Liver (tissue), 9 donors: ENCODE measurements around the gene MRPL52. TPM values are rescaled to one million over a fixed set of nuclear protein-coding genes. Genes with fewer than 3 reads are reported as not detected.

Source experiments
- DNase-seq: peaks from one replicate; pipeline ENCODE4 v3.0.0-alpha.2; 2017; ENCODE audit warnings: low spot score
- H3K27ac ChIP-seq, 2 donors: one replicate each; pipeline ENCODE4 v1.7.0; 2013; ENCODE audit warnings: inconsistent platforms in 2 of 2, low read length in 2 of 2, control low read depth in 1 of 2, low read depth in 1 of 2, mild to moderate bottlenecking in 1 of 2
- H3K27me3 ChIP-seq, 4 donors: one replicate each; pipeline versions ENCODE4 v1.6.1 to v1.7.0; 2013; ENCODE audit warnings: low read length in 3 of 4, inconsistent platforms in 1 of 4, mild to moderate bottlenecking in 1 of 4, moderate library complexity in 1 of 4; ENCODE audit not compliant: control insufficient read depth in 4 of 4, insufficient read depth in 4 of 4
- H3K36me3 ChIP-seq, 4 donors: one replicate each; pipeline versions ENCODE4 v1.6.1 to v1.7.0; 2013; ENCODE audit warnings: low read length in 3 of 4, mild to moderate bottlenecking in 3 of 4, low read depth in 1 of 4, moderate library complexity in 1 of 4; ENCODE audit not compliant: control insufficient read depth in 4 of 4, insufficient read depth in 3 of 4
- H3K4me1 ChIP-seq, 4 donors: one replicate each; pipeline versions ENCODE4 v1.6.1 to v1.7.0; 2013; ENCODE audit warnings: low read length in 3 of 4, mild to moderate bottlenecking in 3 of 4, moderate library complexity in 1 of 4; ENCODE audit not compliant: control insufficient read depth in 4 of 4, insufficient read depth in 4 of 4
- H3K4me3 ChIP-seq, 3 donors: one replicate each; pipeline versions ENCODE4 v1.6.1 to v1.7.0; 2013; ENCODE audit warnings: low read length in 3 of 3, control low read depth in 1 of 3, low read depth in 1 of 3, mild to moderate bottlenecking in 1 of 3
- H3K9ac ChIP-seq, 2 donors: one replicate each; pipeline ENCODE4 v1.7.0; 2013; ENCODE audit warnings: low read length in 2 of 2, mild to moderate bottlenecking in 2 of 2, moderate library complexity in 2 of 2, control low read depth in 1 of 2, low read depth in 1 of 2
- H3K9me3 ChIP-seq, 4 donors: one replicate each; pipeline versions ENCODE4 v1.6.1 to v1.7.0; 2013; ENCODE audit warnings: low read length in 3 of 4; ENCODE audit not compliant: control insufficient read depth in 4 of 4
- EGR1 ChIP-seq, 2 donors: IDR thresholded peaks; 2 replicates each; pipeline ENCODE4 v1.6.1; 2016 to 2018; ENCODE audit warnings: antibody characterized with exemption in 2 of 2, low read depth in 2 of 2
- FOXA1 ChIP-seq: IDR thresholded peaks from 2 replicates; pipeline ENCODE4 v1.6.1; 2016; ENCODE audit warnings: antibody characterized with exemption
- FOXA2 ChIP-seq: IDR thresholded peaks from 2 replicates; pipeline ENCODE4 v1.6.1; 2016; ENCODE audit warnings: antibody characterized with exemption
- GABPA ChIP-seq, 2 donors: IDR thresholded peaks in 1 of 2; conservative IDR thresholded peaks in 1 of 2; 2 replicates each; pipeline ENCODE4 v1.6.1; 2016; ENCODE audit warnings: antibody characterized with exemption in 2 of 2, mild to moderate bottlenecking in 1 of 2, moderate library complexity in 1 of 2
- HNF4A ChIP-seq, 2 donors: conservative IDR thresholded peaks; 2 replicates each; pipeline ENCODE4 v1.6.1; 2016; ENCODE audit warnings: antibody characterized with exemption in 2 of 2, mild to moderate bottlenecking in 2 of 2
- HNF4G ChIP-seq: IDR thresholded peaks from 2 replicates; pipeline ENCODE4 v1.6.1; 2016; ENCODE audit warnings: antibody characterized with exemption
- JUND ChIP-seq, 2 donors: IDR thresholded peaks; 2 replicates each; pipeline ENCODE4 v1.6.1; 2016; ENCODE audit warnings: antibody characterized with exemption in 2 of 2
- MAX ChIP-seq: IDR thresholded peaks from 2 replicates; pipeline ENCODE4 v1.6.1; 2016; ENCODE audit warnings: antibody characterized with exemption
- NR2F2 ChIP-seq: IDR thresholded peaks from 2 replicates; pipeline ENCODE4 v1.6.1; 2016; ENCODE audit warnings: antibody characterized with exemption
- RAD21 ChIP-seq, 2 donors: IDR thresholded peaks; 2 replicates each; pipeline ENCODE4 v1.6.1; 2016; ENCODE audit warnings: antibody characterized with exemption in 2 of 2, mild to moderate bottlenecking in 2 of 2
- RXRA ChIP-seq, 2 donors: IDR thresholded peaks; 2 replicates each; pipeline ENCODE4 v1.6.1; 2017 to 2018; ENCODE audit warnings: antibody characterized with exemption in 2 of 2, mild to moderate bottlenecking in 1 of 2
- SP1 ChIP-seq: IDR thresholded peaks from 2 replicates; pipeline ENCODE4 v1.6.1; 2018; ENCODE audit warnings: antibody characterized with exemption, mild to moderate bottlenecking
- TAF1 ChIP-seq: conservative IDR thresholded peaks from 2 replicates; pipeline ENCODE4 v1.6.1; 2016; ENCODE audit warnings: antibody characterized with exemption, mild to moderate bottlenecking
- WGBS: extraction: QIAGEN DNeasy Blood & Tissue Kit; methylation state at CpG from one replicate; pipeline ENCODE4 v1.1.7; 2013; 5-methylcytosine and 5-hydroxymethylcytosine counted together
- polyA plus RNA-seq, 2 donors: library from polyadenylated mRNA; stranded (reverse) in 1 of 2; unstranded in 1 of 2; fragments of 200-250 nt in 1 of 2; fragments of >200 nt in 1 of 2; fragmentation: Nextera tagmentation in 1 of 2; extraction: Ambion mirVana in 1 of 2; gene quantifications; one replicate each; pipeline versions ENCODE4 v1.2.1 to v1.2.3, GENCODE V29; 2013 to 2015
- total RNA-seq, 2 donors: library from RNA; depleted of rRNA; stranded (reverse); fragments of >200 nt; gene quantifications; one replicate each; pipeline ENCODE4 v1.2.3, GENCODE V29; 2014
- TF ChIP-seq, protein P1 (sequence below): IDR thresholded peaks from 2 replicates; pipeline ENCODE4 v1.6.1; 2016; ENCODE audit warnings: antibody characterized with exemption, mild to moderate bottlenecking
- TF ChIP-seq, protein P2 (sequence below): fragments of 150-350 bp; IDR thresholded peaks from 2 replicates; pipeline ENCODE4 v1.5.1; 2017; ENCODE audit warnings: improper control_type of control experiment, low read depth, low read length; ENCODE audit not compliant: missing input control
- TF ChIP-seq, protein P3 (sequence below): IDR thresholded peaks from 2 replicates; pipeline ENCODE4 v1.6.1; 2016; ENCODE audit warnings: antibody characterized with exemption
- donor health status: healthy.
- donor health status: healthy.
- donor health status: healthy.
- donor health status: healthy.
- donor health status: healthy.

MRPL52 gene
- total and polyA plus RNA-seq, 4 donors = 9.1 to 142 (median 36.6) TPM

GRCh38 chr14:22865424-22866405, 36.0 kb downstream of the MRPL52 start:
- no peak for DNase-seq
- WGBS = 77% methylated on average over 6 of the region's 6 CpGs
- no peak overlapping the region for H3K4me3 ChIP-seq
- no peaks in the 10 kb centered on the region for H3K36me3 ChIP-seq
- H3K27ac ChIP-seq = no peak overlapping the region
- peaks cover 0 to 5% (median 3%) of the 10 kb centered on the region in 4 donors for H3K4me1 ChIP-seq
- H3K27me3 ChIP-seq = no peaks in the 10 kb centered on the region
- TF ChIP-seq FOXA2 = no peak
- no peak for TF ChIP-seq RXRA (IDR thresholded peaks at IDR 0.05)
- TF ChIP-seq MAX = no peak
- no peak for TF ChIP-seq JUND (IDR thresholded peaks at IDR 0.05)
- TF ChIP-seq, protein P1, sequence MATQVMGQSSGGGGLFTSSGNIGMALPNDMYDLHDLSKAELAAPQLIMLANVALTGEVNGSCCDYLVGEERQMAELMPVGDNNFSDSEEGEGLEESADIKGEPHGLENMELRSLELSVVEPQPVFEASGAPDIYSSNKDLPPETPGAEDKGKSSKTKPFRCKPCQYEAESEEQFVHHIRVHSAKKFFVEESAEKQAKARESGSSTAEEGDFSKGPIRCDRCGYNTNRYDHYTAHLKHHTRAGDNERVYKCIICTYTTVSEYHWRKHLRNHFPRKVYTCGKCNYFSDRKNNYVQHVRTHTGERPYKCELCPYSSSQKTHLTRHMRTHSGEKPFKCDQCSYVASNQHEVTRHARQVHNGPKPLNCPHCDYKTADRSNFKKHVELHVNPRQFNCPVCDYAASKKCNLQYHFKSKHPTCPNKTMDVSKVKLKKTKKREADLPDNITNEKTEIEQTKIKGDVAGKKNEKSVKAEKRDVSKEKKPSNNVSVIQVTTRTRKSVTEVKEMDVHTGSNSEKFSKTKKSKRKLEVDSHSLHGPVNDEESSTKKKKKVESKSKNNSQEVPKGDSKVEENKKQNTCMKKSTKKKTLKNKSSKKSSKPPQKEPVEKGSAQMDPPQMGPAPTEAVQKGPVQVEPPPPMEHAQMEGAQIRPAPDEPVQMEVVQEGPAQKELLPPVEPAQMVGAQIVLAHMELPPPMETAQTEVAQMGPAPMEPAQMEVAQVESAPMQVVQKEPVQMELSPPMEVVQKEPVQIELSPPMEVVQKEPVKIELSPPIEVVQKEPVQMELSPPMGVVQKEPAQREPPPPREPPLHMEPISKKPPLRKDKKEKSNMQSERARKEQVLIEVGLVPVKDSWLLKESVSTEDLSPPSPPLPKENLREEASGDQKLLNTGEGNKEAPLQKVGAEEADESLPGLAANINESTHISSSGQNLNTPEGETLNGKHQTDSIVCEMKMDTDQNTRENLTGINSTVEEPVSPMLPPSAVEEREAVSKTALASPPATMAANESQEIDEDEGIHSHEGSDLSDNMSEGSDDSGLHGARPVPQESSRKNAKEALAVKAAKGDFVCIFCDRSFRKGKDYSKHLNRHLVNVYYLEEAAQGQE = no peak
- TF ChIP-seq EGR1 (IDR thresholded peaks at IDR 0.05; ENCODE audit: low read depth in 2 of 2) = no peak
- TF ChIP-seq SP1 = no peak
- no peak for TF ChIP-seq FOXA1
- no peak for TF ChIP-seq GABPA (IDR thresholded peaks at IDR 0.05 in 1 of 2, conservative IDR thresholded peaks at IDR 0.05 in 1 of 2)
- TF ChIP-seq HNF4A (conservative IDR thresholded peaks at IDR 0.05) = no peak
- no peak for TF ChIP-seq TAF1
- TF ChIP-seq RAD21 (IDR thresholded peaks at IDR 0.05) = no peak
- no peak for TF ChIP-seq HNF4G
- TF ChIP-seq, protein P2, sequence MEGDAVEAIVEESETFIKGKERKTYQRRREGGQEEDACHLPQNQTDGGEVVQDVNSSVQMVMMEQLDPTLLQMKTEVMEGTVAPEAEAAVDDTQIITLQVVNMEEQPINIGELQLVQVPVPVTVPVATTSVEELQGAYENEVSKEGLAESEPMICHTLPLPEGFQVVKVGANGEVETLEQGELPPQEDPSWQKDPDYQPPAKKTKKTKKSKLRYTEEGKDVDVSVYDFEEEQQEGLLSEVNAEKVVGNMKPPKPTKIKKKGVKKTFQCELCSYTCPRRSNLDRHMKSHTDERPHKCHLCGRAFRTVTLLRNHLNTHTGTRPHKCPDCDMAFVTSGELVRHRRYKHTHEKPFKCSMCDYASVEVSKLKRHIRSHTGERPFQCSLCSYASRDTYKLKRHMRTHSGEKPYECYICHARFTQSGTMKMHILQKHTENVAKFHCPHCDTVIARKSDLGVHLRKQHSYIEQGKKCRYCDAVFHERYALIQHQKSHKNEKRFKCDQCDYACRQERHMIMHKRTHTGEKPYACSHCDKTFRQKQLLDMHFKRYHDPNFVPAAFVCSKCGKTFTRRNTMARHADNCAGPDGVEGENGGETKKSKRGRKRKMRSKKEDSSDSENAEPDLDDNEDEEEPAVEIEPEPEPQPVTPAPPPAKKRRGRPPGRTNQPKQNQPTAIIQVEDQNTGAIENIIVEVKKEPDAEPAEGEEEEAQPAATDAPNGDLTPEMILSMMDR = no peak
- H3K9ac ChIP-seq = no peak overlapping the region
- no peaks in the 10 kb centered on the region for H3K9me3 ChIP-seq

DNA sequence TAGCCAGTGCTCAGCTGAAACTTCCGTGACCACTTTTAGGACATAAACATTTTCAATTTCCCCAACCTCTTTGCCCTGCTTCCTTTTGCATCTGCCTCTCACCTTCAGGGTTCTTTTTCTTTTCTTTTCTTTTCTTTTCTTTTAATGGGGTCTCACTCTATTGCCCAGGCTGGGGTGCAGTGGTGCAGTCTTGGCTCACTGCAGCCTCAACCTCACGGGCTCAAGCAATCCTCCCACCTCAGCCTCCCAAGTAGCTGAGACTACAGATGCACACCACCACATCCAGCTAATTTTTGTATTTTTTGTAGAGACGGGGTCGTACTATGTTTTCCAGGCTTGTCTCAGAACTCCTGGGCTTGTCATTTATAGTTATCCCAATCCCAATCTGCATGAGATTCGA, 37.2 kb downstream of the MRPL52 start:
- 96% methylated on average over 5 of the region's 5 CpGs for WGBS
- H3K36me3 ChIP-seq = no peaks in the 10 kb centered on the region
- no peak for TF ChIP-seq JUND (IDR thresholded peaks at IDR 0.05)
- TF ChIP-seq HNF4A (conservative IDR thresholded peaks at IDR 0.05) = no peak
- TF ChIP-seq FOXA1 = no peak
- TF ChIP-seq RXRA (IDR thresholded peaks at IDR 0.05) = no peak
- TF ChIP-seq, protein P3, sequence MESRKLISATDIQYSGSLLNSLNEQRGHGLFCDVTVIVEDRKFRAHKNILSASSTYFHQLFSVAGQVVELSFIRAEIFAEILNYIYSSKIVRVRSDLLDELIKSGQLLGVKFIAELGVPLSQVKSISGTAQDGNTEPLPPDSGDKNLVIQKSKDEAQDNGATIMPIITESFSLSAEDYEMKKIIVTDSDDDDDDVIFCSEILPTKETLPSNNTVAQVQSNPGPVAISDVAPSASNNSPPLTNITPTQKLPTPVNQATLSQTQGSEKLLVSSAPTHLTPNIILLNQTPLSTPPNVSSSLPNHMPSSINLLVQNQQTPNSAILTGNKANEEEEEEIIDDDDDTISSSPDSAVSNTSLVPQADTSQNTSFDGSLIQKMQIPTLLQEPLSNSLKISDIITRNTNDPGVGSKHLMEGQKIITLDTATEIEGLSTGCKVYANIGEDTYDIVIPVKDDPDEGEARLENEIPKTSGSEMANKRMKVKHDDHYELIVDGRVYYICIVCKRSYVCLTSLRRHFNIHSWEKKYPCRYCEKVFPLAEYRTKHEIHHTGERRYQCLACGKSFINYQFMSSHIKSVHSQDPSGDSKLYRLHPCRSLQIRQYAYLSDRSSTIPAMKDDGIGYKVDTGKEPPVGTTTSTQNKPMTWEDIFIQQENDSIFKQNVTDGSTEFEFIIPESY = no peak
- TF ChIP-seq RAD21 (IDR thresholded peaks at IDR 0.05) = no peak
- TF ChIP-seq, protein P2 = no peak
- no peak for TF ChIP-seq TAF1
- no peak for TF ChIP-seq HNF4G
- no peak for TF ChIP-seq EGR1 (IDR thresholded peaks at IDR 0.05; ENCODE audit: low read depth in 2 of 2)
- no peak for TF ChIP-seq NR2F2
- no peak for TF ChIP-seq GABPA (IDR thresholded peaks at IDR 0.05 in 1 of 2, conservative IDR thresholded peaks at IDR 0.05 in 1 of 2)

More for the DNA sequence above, 37.2 kb downstream of the MRPL52 start:
- DNase-seq = no peak
- Histone ChIP-seq H3K27me3 (no peaks in the 10 kb centered on the region), H3K9me3 (no peaks in the 10 kb centered on the region), H3K4me3 (no peak overlapping the region), H3K4me1 (peaks cover 0 to 8% (median 5%) of the 10 kb centered on the region in 4 donors), H3K9ac (no peak overlapping the region), H3K27ac (no peak overlapping the region)
